Measurements from ENCODE around the gene SLC17A7.
A peak's percentile ranks its signal among the peaks of the same experiment; 100 is the strongest.

SLC17A7 gene

GRCh38 chr19:49440439-49441209 lies 703 bp downstream of the SLC17A7 start:
- in situ Hi-C loops (cut with MboI; ENCODE audit: low pct_unique_long_range_greater_than_20kb, low sequenced_read_pairs, unreplicated experiment) = no loop called here

DNA sequence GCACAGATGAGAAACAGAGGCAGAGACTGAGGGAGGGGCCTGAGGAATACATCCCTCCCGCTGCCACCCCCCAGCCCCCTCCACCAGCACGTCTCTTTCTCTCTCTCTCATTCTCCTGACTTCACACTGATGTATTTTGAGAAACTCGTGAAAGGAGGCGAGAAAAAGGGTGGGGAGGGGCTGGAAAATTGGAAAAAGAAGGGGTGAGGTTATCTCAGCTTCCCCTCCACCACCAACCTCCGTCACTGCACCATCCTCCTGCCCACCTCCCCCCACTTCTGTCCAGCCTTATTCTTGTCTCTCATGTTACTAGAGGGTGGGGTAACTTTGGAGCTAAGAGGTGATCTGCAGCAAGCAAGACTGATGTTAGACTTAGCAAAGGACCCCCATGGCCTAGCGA lies 1.5 kb downstream of the SLC17A7 start:
- in situ Hi-C loops (cut with MboI; ENCODE audit: low pct_unique_long_range_greater_than_20kb, low sequenced_read_pairs, unreplicated experiment) = loop anchor here (5.0 kb wide), 1 partner anchor 48 kb away; no protein-coding TSS in a partner anchor
- TF ChIP-seq CTCF (IDR thresholded peaks at IDR 0.05; ENCODE audit: extremely low read depth, insufficient read depth, missing control alignments) = no peak
- no peak for DNase-seq (ENCODE audit: low spot score)

More at GRCh38 chr19:49440439-49441209, 703 bp downstream of the SLC17A7 start:
- no peak for DNase-seq (ENCODE audit: low spot score)
- TF ChIP-seq CTCF (IDR thresholded peaks at IDR 0.05; ENCODE audit: extremely low read depth, insufficient read depth, missing control alignments) = no peak

GRCh38 chr19:49438261-49438660 lies 3.1 kb downstream of the SLC17A7 start:
- TF ChIP-seq CTCF (IDR thresholded peaks at IDR 0.05; ENCODE audit: extremely low read depth, insufficient read depth, missing control alignments) = no peak
- in situ Hi-C loops (cut with MboI; ENCODE audit: low pct_unique_long_range_greater_than_20kb, low sequenced_read_pairs, unreplicated experiment) = loop anchor here (5.0 kb wide), 1 partner anchor 46 kb away; no protein-coding TSS in a partner anchor
- no peak for DNase-seq (ENCODE audit: low spot score)

DNA sequence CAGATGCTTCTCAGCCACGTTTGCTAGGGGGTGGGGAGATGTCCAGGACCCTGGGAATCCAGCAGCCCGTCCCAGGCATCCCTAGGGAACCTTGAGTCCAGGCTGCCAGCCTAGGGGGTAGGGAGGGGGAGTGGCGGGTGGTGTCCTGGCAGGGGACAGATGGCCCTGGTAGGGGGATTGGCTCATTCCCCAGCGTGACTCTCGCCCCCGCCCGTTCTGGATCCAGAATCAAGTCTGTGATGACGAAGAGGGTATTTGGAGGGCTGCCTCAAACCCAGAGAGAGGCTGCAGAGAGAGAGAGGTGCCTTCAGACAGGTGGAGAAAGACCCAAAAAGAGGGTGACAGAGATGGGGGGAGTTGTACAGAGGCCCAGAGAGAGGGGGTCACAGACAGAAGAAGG lies 4.1 kb downstream of the SLC17A7 start:
- DNase-seq (ENCODE audit: low spot score) = no peak
- in situ Hi-C loops (cut with MboI; ENCODE audit: low pct_unique_long_range_greater_than_20kb, low sequenced_read_pairs, unreplicated experiment) = loop anchor here (5.0 kb wide), 1 partner anchor 45 kb away; no protein-coding TSS in a partner anchor
- TF ChIP-seq CTCF (IDR thresholded peaks at IDR 0.05; ENCODE audit: extremely low read depth, insufficient read depth, missing control alignments) = no peak

GRCh38 chr19:49436381-49437017 lies 4.8 kb downstream of the SLC17A7 start:
- DNase-seq (ENCODE audit: low spot score) = peak; percentile 68
- in situ Hi-C loops (cut with MboI; ENCODE audit: low pct_unique_long_range_greater_than_20kb, low sequenced_read_pairs, unreplicated experiment) = loop anchor here (5.0 kb wide), 1 partner anchor 44 kb away; no protein-coding TSS in a partner anchor

More at GRCh38 chr19:49436381-49437017, 4.8 kb downstream of the SLC17A7 start:
- no peak for TF ChIP-seq CTCF (IDR thresholded peaks at IDR 0.05; ENCODE audit: extremely low read depth, insufficient read depth, missing control alignments)
